Hindlimb muscle (tissue), 1 donor: ENCODE measurements around the gene FAM47E. TPM values are rescaled to one million over a fixed set of nuclear protein-coding genes. Genes with fewer than 3 reads are reported as not detected.

Experiments used
- DNase-seq: peaks from one replicate; pipeline ENCODE4 v3.0.0-alpha.2; 2013
- polyA plus RNA-seq: library from polyadenylated mRNA; unstranded; fragments of 120-200 nt; gene quantifications from one replicate; pipeline ENCODE4 v1.2.1, GENCODE V29; 2013; ENCODE audit not compliant: insufficient read length

FAM47E gene
- polyA plus RNA-seq, 1 donor: 0.92 TPM

GRCh38 chr4:76305033-76305687 lies 53.6 kb downstream of the FAM47E start:
- no peak for DNase-seq

GRCh38 chr4:76305971-76306881 lies 54.7 kb downstream of the FAM47E start, which contains the start of gene STBD1:
Gene STBD1 (plus strand): TSS chr4:76306733. CDS start chr4:76306770, 37 bp downstream.
- DNase-seq: peak; percentile 59

DNA sequence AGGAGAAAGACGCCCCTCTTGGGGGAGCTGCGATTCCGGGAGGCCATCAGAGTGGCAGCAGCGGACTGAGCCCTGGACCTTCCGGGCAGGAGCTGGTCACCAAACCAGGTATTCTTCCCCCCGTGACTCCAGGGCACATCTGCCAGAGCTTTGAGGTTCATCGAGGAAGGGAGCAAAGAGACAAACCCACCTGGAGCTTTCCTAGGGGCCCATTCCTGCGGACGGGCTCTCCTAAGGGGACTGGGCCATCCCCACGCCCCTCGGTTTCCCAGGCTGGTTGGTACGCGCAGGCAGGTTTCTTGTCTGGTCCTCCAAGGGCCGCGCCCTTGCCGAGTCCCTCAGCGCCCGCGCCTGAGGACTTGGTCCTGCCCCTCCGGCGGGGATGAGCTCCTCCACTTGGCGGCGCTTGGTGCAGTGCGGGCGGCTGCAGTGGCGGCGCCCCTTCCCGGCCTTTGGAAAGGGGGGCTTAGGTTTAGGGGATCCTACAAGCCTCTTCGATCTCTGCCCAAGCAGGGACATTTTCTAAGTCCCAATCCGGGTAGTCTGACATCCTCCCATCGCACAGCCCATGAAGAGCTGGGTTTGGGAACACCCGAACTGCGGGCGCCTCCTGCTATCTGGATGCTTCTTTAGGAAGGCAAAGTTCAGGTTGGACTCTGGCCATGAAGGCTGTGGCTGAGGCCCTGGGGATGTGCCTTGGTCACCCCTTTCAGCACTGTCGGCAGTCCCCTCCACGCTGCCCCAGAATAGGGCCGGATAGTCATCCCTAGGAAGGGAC lies 55.5 kb downstream of the FAM47E start:
- peak; percentile 29 for DNase-seq

- DNase-seq: peak; percentile 14
These were observed 56.1 kb downstream of the FAM47E start for GRCh38 chr4:76307660-76308014.

GRCh38 chr4:76308548-76308947 lies 57.0 kb downstream of the FAM47E start:
- DNase-seq: peak; percentile 4

- no peak for DNase-seq
These were observed 58.5 kb downstream of the FAM47E start for GRCh38 chr4:76309939-76310550.

DNA sequence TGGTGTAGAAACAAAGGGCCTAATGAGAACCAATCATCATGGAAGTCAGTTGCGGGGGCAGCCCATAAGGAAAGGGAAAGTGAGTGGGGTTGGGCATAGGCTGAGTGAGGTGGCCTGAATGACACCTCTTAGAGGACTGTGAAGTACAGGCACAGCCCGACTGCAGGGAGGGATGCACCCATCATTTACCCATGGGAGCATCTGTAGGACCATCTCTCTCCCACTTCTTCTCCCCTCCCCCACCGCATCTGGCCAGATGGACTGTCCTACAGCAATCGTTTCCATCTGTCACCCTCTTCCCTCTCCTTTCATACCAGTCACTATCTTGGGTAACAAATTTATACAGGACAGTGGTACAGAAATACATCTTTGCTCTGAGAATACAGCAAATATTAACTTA lies 59.2 kb downstream of the FAM47E start:
- DNase-seq: no peak

- DNase-seq: no peak
These were observed 60.4 kb downstream of the FAM47E start for GRCh38 chr4:76311896-76312331.

- no peak for DNase-seq
These were observed 60.9 kb downstream of the FAM47E start for GRCh38 chr4:76312457-76312856.

GRCh38 chr4:76313547-76313946 lies 62.0 kb downstream of the FAM47E start:
- DNase-seq: no peak

DNA sequence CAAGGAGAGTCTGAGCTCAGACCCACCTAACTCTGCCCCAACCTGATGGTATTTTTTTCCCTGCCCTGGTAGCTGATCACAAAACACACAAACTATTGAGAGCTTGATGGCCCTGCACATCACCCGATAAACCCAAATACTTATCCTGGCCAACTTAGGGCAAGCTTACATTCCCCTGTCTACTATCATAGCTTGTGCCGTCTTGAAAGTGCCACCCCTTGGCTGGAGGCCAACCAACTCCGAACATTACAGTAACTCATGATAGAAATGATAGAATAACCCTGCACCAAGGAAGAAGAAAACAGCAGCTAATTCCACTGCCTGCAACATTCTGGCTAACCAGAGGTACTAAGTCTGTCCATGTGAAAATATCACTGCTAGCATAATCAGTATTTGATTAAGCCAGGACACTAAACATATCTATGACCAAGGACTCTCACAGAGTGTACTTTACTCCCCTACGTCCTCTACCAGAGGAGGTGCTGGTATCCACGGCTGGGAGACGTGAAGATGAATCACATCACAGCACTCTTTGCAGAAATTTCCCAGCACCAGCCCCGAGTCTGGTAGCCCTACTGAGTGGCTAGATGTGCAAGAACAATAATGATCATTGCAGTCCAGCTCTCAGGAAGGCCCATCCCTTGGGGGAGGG lies 63.9 kb downstream of the FAM47E start:
- DNase-seq: no peak

GRCh38 chr4:76316131-76316530 lies 64.6 kb downstream of the FAM47E start:
- no peak for DNase-seq

GRCh38 chr4:76322236-76322635 lies 70.7 kb downstream of the FAM47E start:
- no peak for DNase-seq

DNA sequence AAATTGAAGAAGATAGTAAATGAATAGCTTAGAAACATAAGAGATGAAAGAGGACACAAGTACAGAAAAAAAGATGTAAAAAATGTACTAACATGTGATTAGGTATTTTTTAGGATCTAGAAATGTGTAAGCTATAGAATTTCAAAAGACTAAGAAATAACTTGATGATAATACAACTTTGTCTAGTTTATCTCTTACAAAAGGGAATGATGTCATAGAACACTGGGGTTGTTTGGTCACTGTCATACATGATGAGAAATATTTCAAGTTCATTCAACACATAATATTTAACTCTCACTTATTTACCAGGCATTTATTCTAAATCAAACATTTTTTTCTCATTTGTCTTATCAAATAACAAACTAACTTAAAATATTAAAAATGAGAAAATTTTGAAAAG lies 73.6 kb downstream of the FAM47E start:
- DNase-seq: no peak

DNA sequence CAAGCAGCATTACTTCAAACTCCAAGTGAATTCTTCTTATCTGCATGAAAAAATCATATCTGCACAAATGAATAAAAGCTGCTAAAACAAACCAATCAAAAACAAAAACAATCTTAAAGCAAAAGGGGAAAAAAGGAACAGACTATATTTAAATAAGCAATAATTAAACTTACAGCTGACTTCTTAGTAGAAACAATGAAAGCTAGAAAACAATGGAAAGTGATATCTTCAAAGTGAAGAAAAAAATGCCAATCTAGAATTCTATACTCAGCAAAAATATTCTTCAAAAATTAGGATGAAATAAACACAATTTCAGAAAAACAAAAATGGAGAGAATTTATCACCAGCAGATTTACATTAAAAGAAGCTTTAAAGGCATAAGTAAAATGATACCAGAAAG lies 75.0 kb downstream of the FAM47E start:
- no peak for DNase-seq

Other genes starting within 250 kb of the FAM47E start
- 0.06 TPM for gene CXCL9, start 244.2 kb upstream of the FAM47E start, polyA plus RNA-seq
- 0.34 TPM for gene CXCL10, start 228.2 kb upstream of the FAM47E start, polyA plus RNA-seq
- not detected for gene CXCL11, start 215.7 kb upstream of the FAM47E start, polyA plus RNA-seq
- 36.1 TPM for gene ART3, start 177.0 kb upstream of the FAM47E start, polyA plus RNA-seq
- 32.4 TPM for gene NUP54, start 103.3 kb upstream of the FAM47E start, polyA plus RNA-seq
- gene SCARB2, start 37.9 kb upstream of the FAM47E start, polyA plus RNA-seq: 123 TPM
- 51.9 TPM for gene STBD1, start 55.0 kb downstream of the FAM47E start, polyA plus RNA-seq
- 0.80 TPM for gene CCDC158, start 169.4 kb downstream of the FAM47E start, polyA plus RNA-seq
- 34.3 TPM for gene SHROOM3, start 183.5 kb downstream of the FAM47E start, polyA plus RNA-seq